ENCODE measurements around the gene SYT2.

- TF ChIP-seq ZNF565 (CRISPR knock-in tag; conservative IDR thresholded peaks at IDR 0.05; ENCODE audit: low read depth): no peak
- TF ChIP-seq, protein P1, sequence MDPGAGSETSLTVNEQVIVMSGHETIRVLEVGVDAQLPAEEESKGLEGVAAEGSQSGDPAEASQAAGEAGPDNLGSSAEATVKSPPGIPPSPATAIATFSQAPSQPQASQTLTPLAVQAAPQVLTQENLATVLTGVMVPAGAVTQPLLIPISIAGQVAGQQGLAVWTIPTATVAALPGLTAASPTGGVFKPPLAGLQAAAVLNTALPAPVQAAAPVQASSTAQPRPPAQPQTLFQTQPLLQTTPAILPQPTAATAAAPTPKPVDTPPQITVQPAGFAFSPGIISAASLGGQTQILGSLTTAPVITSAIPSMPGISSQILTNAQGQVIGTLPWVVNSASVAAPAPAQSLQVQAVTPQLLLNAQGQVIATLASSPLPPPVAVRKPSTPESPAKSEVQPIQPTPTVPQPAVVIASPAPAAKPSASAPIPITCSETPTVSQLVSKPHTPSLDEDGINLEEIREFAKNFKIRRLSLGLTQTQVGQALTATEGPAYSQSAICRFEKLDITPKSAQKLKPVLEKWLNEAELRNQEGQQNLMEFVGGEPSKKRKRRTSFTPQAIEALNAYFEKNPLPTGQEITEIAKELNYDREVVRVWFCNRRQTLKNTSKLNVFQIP (CRISPR knock-in tag; IDR thresholded peaks at IDR 0.05; ENCODE audit: borderline replicate concordance, low read depth): no peak
- TF ChIP-seq TOX (CRISPR knock-in tag; IDR thresholded peaks at IDR 0.05; ENCODE audit: borderline replicate concordance): no peak
- TF ChIP-seq, protein P2, sequence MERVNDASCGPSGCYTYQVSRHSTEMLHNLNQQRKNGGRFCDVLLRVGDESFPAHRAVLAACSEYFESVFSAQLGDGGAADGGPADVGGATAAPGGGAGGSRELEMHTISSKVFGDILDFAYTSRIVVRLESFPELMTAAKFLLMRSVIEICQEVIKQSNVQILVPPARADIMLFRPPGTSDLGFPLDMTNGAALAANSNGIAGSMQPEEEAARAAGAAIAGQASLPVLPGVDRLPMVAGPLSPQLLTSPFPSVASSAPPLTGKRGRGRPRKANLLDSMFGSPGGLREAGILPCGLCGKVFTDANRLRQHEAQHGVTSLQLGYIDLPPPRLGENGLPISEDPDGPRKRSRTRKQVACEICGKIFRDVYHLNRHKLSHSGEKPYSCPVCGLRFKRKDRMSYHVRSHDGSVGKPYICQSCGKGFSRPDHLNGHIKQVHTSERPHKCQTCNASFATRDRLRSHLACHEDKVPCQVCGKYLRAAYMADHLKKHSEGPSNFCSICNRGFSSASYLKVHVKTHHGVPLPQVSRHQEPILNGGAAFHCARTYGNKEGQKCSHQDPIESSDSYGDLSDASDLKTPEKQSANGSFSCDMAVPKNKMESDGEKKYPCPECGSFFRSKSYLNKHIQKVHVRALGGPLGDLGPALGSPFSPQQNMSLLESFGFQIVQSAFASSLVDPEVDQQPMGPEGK (CRISPR knock-in tag; IDR thresholded peaks at IDR 0.05; ENCODE audit: borderline replicate concordance): no peak
- TF ChIP-seq ZFP3 (CRISPR knock-in tag; IDR thresholded peaks at IDR 0.05): no peak
- no peak for TF ChIP-seq CSRNP3 (CRISPR knock-in tag; IDR thresholded peaks at IDR 0.05)
- TF ChIP-seq TCF4 (CRISPR knock-in tag; IDR thresholded peaks at IDR 0.05; ENCODE audit: borderline replicate concordance): no peak
- no peak for TF ChIP-seq OSR1 (CRISPR knock-in tag; IDR thresholded peaks at IDR 0.05)
- no peak for TF ChIP-seq CREB5 (CRISPR knock-in tag; IDR thresholded peaks at IDR 0.05; ENCODE audit: low read depth)
- TF ChIP-seq ZNF70 (CRISPR knock-in tag; IDR thresholded peaks at IDR 0.05): no peak
- no peak for TF ChIP-seq ZFP30 (CRISPR knock-in tag; IDR thresholded peaks at IDR 0.05)
- no peak for TF ChIP-seq SNAI2 (CRISPR knock-in tag; IDR thresholded peaks at IDR 0.05)
Measured at GRCh38 chr1:202584707-202585589, 125.3 kb downstream of the SYT2 start.

All from SK-N-SH treated with all-trans-retinoic acid at 6 μM for 48 hours (cell line).